GM23248 (cell line): ENCODE results near the gene MLF2.

ENCODE experiments used
- EZH2 ChIP-seq: fragments of 200-600 bp; sonication (generic); IDR thresholded peaks from 2 replicates; pipeline ENCODE4 v1.6.1; 2018; ENCODE audit warnings: antibody characterized with exemption, mild to moderate bottlenecking; ENCODE audit not compliant: insufficient read depth, poor library complexity, severe bottlenecking
- EZH2phosphoT487 ChIP-seq: fragments of 200-600 bp; sonication (generic); IDR thresholded peaks from 2 replicates; pipeline ENCODE4 v1.6.1; 2018; ENCODE audit warnings: antibody characterized with exemption, moderate library complexity, mild to moderate bottlenecking, low read depth; ENCODE audit not compliant: insufficient read depth

DNA sequence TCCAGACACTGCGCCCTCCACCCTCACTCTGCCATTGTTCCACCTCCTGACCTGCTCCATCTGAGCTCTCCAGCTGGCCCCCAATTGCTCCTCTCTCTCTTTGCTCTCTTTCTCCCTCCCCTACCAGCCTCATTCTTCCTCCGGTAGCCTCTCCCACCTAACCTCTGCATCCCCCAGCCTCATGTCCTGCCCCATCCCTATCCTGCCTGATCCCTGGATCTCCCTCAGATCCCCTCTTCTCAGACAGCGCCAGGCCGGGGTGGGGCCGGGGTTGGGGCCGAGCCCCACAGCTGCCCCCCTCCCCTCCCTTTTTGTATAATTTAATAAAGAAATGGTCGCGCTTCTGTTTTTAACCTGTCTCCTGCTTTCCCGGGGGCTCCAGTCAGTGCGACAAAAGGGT lies 17.7 kb upstream of the MLF2 start:
- TF ChIP-seq EZH2: no peak
- no peak for TF ChIP-seq EZH2phosphoT487
